ENCODE measurements around the gene SLC35F6. TPM values are rescaled to one million over a fixed set of nuclear protein-coding genes. Genes with fewer than 3 reads are reported as not detected.

SLC35F6 gene
- total and polyA plus RNA-seq, 4 donors: 11.4 to 30.7 (median 19.0) TPM

GRCh38 chr2:26740346-26740745, 23.7 kb upstream of the SLC35F6 start:
- no peak overlapping the region for H3K27ac ChIP-seq (ENCODE audit: low read depth in 1 of 2, low read length in 2 of 2)
- WGBS: 90% methylated on average over 6 of the region's 6 CpGs
- TF ChIP-seq HNF4A (conservative IDR thresholded peaks at IDR 0.05) (no peak), SP1 (IDR thresholded peaks at IDR 0.05) (peak; percentile 19)

GRCh38 chr2:26740890-26741302, 23.2 kb upstream of the SLC35F6 start:
- Histone ChIP-seq H3K4me1 (ENCODE audit: control insufficient read depth in 4 of 4, insufficient read depth in 4 of 4, low read length in 3 of 4) (peaks cover 9 to 19% (median 13%) of the 10 kb centered on the region in 4 donors), H3K4me3 (ENCODE audit: low read depth in 1 of 3, low read length in 3 of 3) (no peak overlapping the region), H3K27me3 (ENCODE audit: control insufficient read depth in 4 of 4, insufficient read depth in 4 of 4, low read length in 3 of 4) (peaks cover 0 to 5% (median 0%) of the 10 kb centered on the region in 4 donors), H3K36me3 (ENCODE audit: control insufficient read depth in 4 of 4, insufficient read depth in 3 of 4, low read depth in 1 of 4, low read length in 3 of 4) (no peaks in the 10 kb centered on the region), H3K27ac (ENCODE audit: low read depth in 1 of 2, low read length in 2 of 2) (no peak overlapping the region), H3K9me3 (ENCODE audit: control insufficient read depth in 4 of 4, low read length in 3 of 4) (no peaks in the 10 kb centered on the region), H3K9ac (ENCODE audit: low read depth in 1 of 2, low read length in 2 of 2) (no peak overlapping the region)
- DNase-seq (ENCODE audit: low spot score): no peak
- 69% methylated on average over 8 of the region's 8 CpGs for WGBS
- no peak for TF ChIP-seq REST (IDR thresholded peaks at IDR 0.05)
- no peak for TF ChIP-seq MAX (IDR thresholded peaks at IDR 0.05)
- TF ChIP-seq RXRA (IDR thresholded peaks at IDR 0.05): no peak
- no peak for TF ChIP-seq GABPA (IDR thresholded peaks at IDR 0.05 in 1 of 2, conservative IDR thresholded peaks at IDR 0.05 in 1 of 2)
- TF ChIP-seq JUND (IDR thresholded peaks at IDR 0.05): no peak
- TF ChIP-seq FOXA1 (IDR thresholded peaks at IDR 0.05): no peak
- no peak for TF ChIP-seq SP1 (IDR thresholded peaks at IDR 0.05)
- TF ChIP-seq ZBTB33 (IDR thresholded peaks at IDR 0.05): no peak
- no peak for TF ChIP-seq HNF4A (conservative IDR thresholded peaks at IDR 0.05)
- no peak for TF ChIP-seq TAF1 (conservative IDR thresholded peaks at IDR 0.05)
- no peak for TF ChIP-seq EGR1 (IDR thresholded peaks at IDR 0.05; ENCODE audit: low read depth in 2 of 2)
- TF ChIP-seq ATF3 (IDR thresholded peaks at IDR 0.05): no peak
- no peak for TF ChIP-seq FOXA2 (IDR thresholded peaks at IDR 0.05)
- TF ChIP-seq HNF4G (IDR thresholded peaks at IDR 0.05): no peak
- no peak for TF ChIP-seq NR2F2 (IDR thresholded peaks at IDR 0.05)
- no peak for TF ChIP-seq YY1 (IDR thresholded peaks at IDR 0.05)
- TF ChIP-seq RAD21 (IDR thresholded peaks at IDR 0.05): no peak

More at GRCh38 chr2:26740346-26740745, 23.7 kb upstream of the SLC35F6 start:
- Histone ChIP-seq H3K36me3 (ENCODE audit: control insufficient read depth in 4 of 4, insufficient read depth in 3 of 4, low read depth in 1 of 4, low read length in 3 of 4) (no peaks in the 10 kb centered on the region), H3K9ac (ENCODE audit: low read depth in 1 of 2, low read length in 2 of 2) (no peak overlapping the region), H3K9me3 (ENCODE audit: control insufficient read depth in 4 of 4, low read length in 3 of 4) (no peaks in the 10 kb centered on the region), H3K4me3 (ENCODE audit: low read depth in 1 of 3, low read length in 3 of 3) (no peak overlapping the region), H3K27me3 (ENCODE audit: control insufficient read depth in 4 of 4, insufficient read depth in 4 of 4, low read length in 3 of 4) (peaks cover 0 to 5% (median 0%) of the 10 kb centered on the region in 4 donors), H3K4me1 (ENCODE audit: control insufficient read depth in 4 of 4, insufficient read depth in 4 of 4, low read length in 3 of 4) (peaks cover 11 to 20% (median 14%) of the 10 kb centered on the region in 4 donors)
- DNase-seq (ENCODE audit: low spot score): no peak
